Measurements from ENCODE around the gene DYNLT3. TPM values are rescaled to one million over a fixed set of nuclear protein-coding genes. Genes with fewer than 3 reads are reported as not detected.
A peak's percentile ranks its signal among the peaks of the same experiment; 100 is the strongest.

Gene DYNLT3
- 63.5 and 69.7 TPM in 2 replicates for total RNA-seq (2014; rRNA removed; shearing (Covaris generic))
- 24.8 and 29.1 TPM in 2 replicates for polyA plus RNA-seq (2014; cell fraction: nucleus; rRNA removed)

DNA sequence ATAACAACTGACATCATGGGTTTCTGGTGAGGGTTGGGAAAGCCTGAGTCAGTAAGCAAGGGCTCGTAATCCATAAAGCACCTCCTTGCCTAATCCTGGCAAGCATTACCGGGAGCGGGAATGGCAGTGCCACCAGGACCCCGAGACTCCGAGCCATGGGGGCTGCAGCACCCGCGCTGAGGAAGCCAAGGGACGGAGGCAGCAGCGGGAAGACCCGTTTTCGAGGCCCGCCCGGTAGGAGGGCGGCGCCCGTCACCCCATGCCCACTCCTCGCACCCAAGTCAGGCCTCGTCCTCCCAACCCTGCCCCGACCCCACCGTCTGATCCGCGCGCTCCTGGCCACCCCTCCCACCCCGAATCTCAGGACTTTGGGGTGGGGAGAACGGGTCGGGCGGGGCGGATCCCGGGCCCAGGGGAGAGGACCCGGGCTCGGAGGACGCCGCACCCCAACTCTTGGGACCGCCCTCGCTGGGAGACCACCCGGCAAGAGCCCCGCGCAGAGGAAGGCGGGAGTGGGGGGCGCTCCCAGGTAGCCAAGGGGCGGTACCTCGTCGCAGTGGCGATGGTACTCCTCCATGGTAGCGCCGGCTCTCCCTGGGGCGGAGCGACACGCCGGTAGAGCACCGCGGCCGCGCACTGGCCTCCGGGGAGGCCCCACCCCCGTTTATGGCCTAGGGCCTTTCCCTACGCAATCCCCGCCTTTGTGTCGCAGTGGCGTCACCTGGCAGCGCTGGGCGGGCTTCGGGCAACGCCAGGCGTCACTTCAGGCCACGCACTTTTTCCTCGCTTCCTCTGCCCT lies at the start of gene DYNLT3:
TSS of gene DYNLT3 (minus strand) at position 638 of the 799 bp plus-strand sequence. CDS start at position 577, 61 bp downstream.
- peak; percentile 86 for DNase-seq (ENCODE audit: extremely low read depth, low read depth)

DNA sequence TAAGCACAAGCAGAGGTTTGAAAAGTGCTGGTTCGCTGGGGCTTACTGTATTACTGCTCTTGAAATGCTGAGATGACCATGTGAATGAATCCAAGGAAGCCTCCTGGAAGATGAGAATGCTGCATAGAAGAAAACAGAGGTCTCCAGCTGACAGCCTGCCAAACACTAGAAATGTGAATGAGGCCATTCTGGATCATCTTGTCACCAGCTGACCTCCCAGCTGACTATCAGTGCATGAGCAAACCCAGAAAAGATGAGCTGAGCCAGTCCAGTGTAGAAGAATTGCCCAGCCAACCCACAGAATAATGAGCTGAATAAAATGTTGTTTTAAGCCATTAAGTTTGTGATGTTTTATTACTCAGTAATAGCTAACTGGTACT lies 49.1 kb upstream of the DYNLT3 start:
- no peak for DNase-seq (ENCODE audit: extremely low read depth, low read depth)

- DNase-seq (ENCODE audit: extremely low read depth, low read depth) = no peak
These were observed 48.6 kb upstream of the DYNLT3 start for GRCh38 chrX:37895795-37896510.

GRCh38 chrX:37894725-37895124 lies 47.4 kb upstream of the DYNLT3 start:
- no peak for DNase-seq (ENCODE audit: extremely low read depth, low read depth)

- DNase-seq (ENCODE audit: extremely low read depth, low read depth) = no peak
These were observed 40.6 kb upstream of the DYNLT3 start for GRCh38 chrX:37888010-37888409.

GRCh38 chrX:37887347-37887746 lies 40.0 kb upstream of the DYNLT3 start:
- no peak for DNase-seq (ENCODE audit: extremely low read depth, low read depth)

DNA sequence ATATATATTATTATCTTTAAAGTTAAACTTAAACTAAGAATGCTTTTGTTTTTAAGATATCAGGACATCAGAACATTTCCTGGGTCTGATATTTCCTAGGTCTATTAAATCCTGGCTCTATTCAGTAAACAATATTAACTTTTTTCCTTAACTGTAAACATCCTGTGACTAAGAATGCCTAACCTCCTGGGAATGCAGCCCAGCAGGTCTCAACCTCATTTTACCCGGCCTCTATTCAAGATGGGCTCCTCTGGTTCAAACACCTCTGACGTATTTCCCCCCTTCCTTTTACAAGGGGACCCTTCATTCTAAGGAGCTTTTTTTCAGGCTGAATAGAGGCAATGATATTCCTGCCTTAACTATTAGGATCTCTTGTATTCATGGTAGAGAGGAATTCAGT lies 35.8 kb upstream of the DYNLT3 start:
- DNase-seq (ENCODE audit: extremely low read depth, low read depth) = no peak

DNA sequence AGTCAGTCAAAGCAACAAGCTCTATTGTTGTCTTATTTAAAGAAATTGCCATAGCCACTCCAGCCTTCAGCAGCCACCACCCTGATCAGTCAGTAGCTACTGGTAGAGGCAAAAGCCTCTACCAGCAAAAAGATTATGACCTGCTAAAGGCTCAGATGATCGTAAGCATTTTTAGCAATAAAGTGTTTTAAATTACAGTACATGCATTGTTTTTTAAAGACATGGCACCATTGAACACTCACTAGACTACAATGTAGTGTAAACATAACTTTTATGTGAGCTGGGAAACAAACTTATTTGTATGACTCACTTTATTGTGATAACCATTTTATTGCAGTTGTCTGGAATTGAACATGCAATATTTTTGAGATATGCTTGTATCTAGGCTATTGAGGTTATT lies 32.3 kb upstream of the DYNLT3 start:
- no peak for DNase-seq (ENCODE audit: extremely low read depth, low read depth)

GRCh38 chrX:37876716-37877115 lies 29.3 kb upstream of the DYNLT3 start:
- no peak for DNase-seq (ENCODE audit: extremely low read depth, low read depth)

- DNase-seq (ENCODE audit: extremely low read depth, low read depth) = no peak
These were observed 28.3 kb upstream of the DYNLT3 start for GRCh38 chrX:37875675-37876074.

DNA sequence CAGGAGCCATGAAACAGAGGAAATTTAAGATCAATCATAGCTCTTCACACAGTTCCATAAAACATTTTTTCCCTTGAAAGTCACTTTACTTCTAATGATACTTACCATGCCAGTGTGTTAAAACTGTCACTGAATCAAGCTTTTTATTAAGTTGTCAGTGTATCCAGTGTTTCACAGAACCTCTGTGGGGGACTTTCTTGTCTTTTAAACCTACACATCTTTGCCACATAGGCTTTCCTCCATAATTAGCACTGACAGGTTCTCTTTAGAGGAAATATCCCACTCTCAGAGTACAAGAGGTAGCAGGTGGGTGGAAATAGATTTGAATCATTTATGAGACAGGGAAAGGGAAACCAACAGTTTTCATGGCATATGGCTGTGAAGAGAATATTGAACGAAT lies 25.8 kb upstream of the DYNLT3 start:
- DNase-seq (ENCODE audit: extremely low read depth, low read depth) = no peak

GRCh38 chrX:37872303-37872655 lies 24.9 kb upstream of the DYNLT3 start:
- no peak for DNase-seq (ENCODE audit: extremely low read depth, low read depth)

GRCh38 chrX:37871626-37872302 lies 24.4 kb upstream of the DYNLT3 start:
- DNase-seq (ENCODE audit: extremely low read depth, low read depth) = peak; percentile 17

GRCh38 chrX:37867536-37868153 lies 20.3 kb upstream of the DYNLT3 start:
- no peak for DNase-seq (ENCODE audit: extremely low read depth, low read depth)

- DNase-seq (ENCODE audit: extremely low read depth, low read depth) = no peak
These were observed 16.4 kb upstream of the DYNLT3 start for GRCh38 chrX:37863728-37864127.

- DNase-seq (ENCODE audit: extremely low read depth, low read depth) = no peak
These were observed 15.5 kb upstream of the DYNLT3 start for GRCh38 chrX:37862851-37863250.

DNA sequence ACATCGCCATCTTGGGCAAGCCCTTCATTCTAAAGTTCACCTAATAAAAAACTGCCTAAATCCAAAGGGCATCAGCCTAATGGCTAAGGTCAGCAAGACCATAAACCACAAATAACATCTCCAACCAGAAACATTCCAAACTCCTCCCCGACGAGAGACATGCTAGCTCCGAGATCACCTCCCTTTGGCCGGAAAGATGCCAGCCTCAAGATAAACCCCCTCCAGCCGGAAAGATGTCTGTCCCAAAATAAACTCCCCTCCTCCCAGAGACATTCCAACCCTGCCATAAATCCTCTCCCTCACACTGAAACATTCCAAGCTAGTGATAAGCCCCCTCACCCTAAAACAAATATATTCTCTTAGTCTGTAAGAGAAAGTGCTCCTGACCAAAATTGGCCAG lies 13.3 kb upstream of the DYNLT3 start:
- no peak for DNase-seq (ENCODE audit: extremely low read depth, low read depth)

DNA sequence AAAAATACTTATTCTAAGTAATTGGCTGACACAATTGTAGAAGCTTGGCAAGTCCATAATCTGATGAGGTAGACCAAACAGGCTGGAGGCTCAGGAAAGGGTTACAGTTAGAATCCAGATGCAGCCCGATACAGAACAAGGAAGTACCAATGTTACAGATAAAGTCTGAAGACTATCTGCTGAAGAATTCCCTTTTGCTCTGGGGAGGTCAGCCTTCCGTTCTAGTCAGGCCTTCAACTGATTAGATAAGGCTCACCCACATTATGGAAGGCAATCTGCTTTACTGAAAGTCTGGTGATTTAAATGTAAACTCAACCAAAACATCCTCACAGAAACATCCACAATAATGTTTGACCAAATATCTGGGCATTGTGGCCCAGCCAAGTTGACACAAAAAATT lies 7.4 kb upstream of the DYNLT3 start:
- DNase-seq (ENCODE audit: extremely low read depth, low read depth) = no peak

DNA sequence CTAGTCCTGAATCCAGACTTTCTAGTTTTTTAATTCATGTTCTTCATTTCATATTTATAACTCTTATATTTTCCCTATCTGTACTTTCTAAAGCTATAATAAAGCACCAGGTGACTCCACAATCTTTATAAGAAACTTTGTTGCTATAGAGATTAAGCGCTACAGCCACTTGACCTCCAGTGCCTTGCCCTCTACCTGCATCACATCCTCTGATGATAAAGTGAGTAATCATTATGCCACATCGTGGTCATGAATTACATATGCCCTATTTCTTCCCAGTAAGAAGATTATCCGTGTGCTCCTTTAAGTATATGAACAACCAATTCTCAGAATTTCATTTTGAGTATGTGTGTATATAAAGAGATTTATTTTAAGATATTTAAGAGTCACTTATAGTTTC lies 6.8 kb upstream of the DYNLT3 start:
- no peak for DNase-seq (ENCODE audit: extremely low read depth, low read depth)

GRCh38 chrX:37847733-37848197 lies 394 bp upstream of the DYNLT3 start:
- DNase-seq (ENCODE audit: extremely low read depth, low read depth) = no peak

GRCh38 chrX:37846558-37846933 lies 825 bp downstream of the DYNLT3 start:
- DNase-seq (ENCODE audit: extremely low read depth, low read depth) = no peak

Data from NCI-H460 (cell line).